ENCODE results near the gene CTSH.
"Not testable (repeated sequence)": the region's sequence is repeated elsewhere in the genome, so short reads cannot be mapped to it uniquely, and the experiment has no call there.

DNA sequence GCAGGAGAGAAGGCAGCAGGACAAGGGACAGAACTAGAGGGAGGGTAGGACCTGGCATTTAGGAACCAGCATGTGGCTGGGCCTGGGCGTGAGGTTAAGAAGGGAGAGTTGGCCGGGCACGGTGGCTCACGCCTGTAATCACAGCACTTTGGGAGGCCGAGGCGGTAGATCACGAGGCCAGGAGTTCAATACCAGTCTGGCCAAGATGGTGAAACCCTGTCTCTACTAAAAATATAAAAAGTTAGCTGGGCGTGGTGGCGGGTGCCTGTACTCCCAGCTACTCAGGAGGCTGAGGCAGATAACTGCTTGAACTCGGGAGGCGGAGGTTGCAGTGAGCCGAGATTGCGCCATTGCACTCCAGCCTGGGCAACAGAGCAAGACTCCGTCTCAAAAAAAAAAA is 16.7 kb downstream of the CTSH start:
- TF ChIP-seq CTCF, EP300 (IDR thresholded peaks at IDR 0.05): not testable (repeated sequence)
- peak in 1 of 4 donors; percentile 16 for TF ChIP-seq POLR2AphosphoS5 (IDR thresholded peaks at IDR 0.05)

Measured in sigmoid colon (tissue), 4 donors.